GM21423 (cell line): ENCODE measurements around the gene NLRP6.
"Not testable (repeated sequence)": the region's sequence is repeated elsewhere in the genome, so short reads cannot be mapped to it uniquely, and the experiment has no call there.

Experiments used
- ATAC-seq: cut with Tn5 transposase; IDR thresholded peaks from one replicate; pipeline ENCODE4 v1.9.1; 2021; ENCODE audit warnings: mild to moderate bottlenecking, moderate library complexity; ENCODE audit not compliant: unreplicated experiment

The NLRP6 gene

DNA sequence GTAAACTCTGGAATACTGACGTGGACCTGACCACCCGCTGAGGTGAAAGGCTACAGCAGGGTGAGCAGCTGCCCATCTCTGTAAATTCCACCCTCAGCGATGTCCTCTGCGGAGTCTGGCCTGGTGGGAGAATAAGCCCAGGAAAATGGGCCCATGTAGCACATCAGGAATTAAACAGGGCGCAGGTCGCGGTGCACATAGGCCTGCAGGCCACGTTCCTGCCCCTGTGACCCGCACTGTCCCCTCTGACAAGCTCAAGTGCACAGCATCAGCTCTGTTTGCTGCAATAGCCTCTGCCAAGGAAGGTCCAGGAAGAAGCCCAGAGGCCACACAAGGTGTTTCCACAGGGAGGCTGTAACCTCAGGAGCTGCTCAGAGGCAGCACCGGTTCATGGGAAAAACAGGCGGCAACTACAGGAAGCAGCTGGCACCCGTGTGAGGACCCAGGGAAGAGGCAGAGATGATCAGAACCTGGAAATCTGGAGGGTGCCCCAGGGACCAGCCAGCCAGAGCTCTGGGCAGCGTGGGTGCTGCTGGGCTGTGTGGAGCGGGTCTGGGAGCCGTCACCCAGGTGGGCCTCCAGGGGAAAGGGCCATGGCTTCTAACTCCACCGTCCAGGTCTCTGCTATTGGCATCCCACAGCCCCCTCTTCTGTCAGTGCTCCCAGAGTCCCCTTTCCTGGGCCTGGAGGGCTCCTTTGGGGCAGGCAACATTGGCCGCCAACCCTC is 28.6 kb downstream of the NLRP6 start:
- no peak for ATAC-seq

DNA sequence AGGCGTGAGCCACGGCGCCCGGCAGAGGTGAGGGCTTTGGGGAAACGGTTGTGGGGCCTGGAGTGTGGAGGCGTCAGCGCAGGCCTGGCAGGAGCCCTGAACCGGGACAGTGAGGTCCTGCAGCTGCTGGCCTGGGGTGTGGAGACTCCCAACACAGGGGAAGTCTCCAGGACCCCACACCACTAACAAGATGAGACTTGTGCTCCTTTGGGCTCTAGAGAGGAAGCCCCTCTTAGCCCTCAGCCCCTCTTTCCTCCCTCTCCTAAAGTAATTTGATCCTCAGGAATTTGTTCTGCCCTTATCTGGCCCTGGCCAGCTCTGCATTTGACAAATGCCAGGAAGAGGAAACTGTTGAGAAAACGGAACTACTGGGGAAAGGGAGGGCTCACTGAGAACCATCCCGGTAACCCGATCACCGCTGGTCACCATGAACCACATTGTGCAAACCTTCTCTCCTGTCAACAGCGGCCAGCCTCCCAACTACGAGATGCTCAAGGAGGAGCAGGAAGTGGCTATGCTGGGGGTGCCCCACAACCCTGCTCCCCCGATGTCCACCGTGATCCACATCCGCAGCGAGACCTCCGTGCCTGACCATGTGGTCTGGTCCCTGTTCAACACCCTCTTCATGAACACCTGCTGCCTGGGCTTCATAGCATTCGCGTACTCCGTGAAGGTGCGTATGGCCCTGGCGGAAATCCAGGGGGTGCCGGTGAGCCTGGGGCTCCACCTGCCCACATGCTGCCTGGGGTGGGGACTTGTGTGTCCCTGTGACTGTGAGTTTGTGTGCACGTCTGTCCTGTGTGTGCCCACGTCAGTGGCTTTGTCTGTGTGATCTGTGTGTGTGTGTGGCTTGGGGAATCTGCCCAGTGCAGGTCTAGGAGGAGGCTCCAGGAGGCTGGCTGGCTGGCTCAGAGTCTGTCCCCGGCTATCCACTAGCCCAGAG is 29.8 kb downstream of the NLRP6 start, which contains the start of gene IFITM2:
Gene IFITM2 (plus strand): TSS at position 51 of the 943 bp plus-strand sequence. CDS start 377 bp downstream, at position 428.
- peak; percentile 25 for ATAC-seq

DNA sequence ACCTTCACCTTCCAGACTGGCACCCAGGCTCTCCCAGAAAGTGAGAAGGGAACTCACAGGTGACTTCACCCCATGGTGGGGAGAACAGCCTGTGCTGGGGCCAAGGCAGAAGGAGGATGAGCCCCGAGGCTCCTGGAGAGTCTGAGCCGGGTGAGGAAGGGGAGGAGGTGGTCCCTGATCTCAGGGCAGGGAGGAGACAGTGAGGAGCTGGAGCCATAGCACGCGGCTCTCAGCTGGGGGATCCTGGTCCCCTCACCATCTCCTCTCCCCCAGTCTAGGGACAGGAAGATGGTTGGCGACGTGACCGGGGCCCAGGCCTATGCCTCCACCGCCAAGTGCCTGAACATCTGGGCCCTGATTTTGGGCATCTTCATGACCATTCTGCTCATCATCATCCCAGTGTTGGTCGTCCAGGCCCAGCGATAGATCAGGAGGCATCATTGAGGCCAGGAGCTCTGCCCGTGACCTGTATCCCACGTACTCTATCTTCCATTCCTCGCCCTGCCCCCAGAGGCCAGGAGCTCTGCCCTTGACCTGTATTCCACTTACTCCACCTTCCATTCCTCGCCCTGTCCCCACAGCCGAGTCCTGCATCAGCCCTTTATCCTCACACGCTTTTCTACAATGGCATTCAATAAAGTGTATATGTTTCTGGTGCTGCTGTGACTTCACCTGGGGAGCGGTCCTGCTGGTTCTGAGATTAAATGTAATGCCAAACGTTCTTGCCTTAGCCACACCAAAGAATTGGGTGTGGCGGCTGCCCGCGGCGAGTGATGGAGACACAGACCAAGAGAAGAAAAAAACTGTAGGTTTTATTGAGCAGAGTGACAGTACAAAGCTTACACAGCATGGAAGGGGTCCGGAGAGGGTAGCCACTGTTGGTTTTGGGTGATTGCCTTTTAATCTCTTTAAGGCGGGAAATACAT is 30.8 kb downstream of the NLRP6 start:
- not testable (repeated sequence) for ATAC-seq

DNA sequence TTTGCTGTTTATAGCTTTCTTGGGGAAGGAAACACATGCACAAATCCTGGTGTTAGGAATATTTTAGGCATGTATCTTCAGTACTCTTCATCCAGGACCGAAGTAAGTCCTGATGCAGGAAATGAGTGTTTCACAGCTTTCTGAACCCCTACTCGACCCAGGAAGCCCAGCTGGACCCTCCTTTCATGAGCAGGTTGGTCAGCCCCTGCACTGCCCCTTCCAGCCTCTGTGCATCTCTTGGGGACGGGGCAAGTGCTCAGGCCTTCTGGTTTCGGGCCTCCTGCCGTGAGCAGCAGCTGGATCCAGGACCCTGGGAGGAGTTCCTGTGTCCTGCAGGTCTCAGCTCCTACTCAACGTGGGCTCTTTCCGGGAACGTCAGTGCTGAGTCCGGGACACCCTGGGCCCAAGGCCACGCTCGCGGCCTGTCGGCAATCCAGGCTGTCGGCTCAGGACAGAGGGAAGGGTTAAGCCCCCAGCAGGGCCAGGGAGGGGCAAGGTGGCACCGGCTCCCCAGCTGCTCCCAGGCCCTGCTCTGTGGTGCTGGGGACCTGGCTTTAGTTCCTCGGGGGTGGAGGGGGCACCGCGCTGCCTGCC is 31.9 kb downstream of the NLRP6 start:
- ATAC-seq: not testable (repeated sequence)

DNA sequence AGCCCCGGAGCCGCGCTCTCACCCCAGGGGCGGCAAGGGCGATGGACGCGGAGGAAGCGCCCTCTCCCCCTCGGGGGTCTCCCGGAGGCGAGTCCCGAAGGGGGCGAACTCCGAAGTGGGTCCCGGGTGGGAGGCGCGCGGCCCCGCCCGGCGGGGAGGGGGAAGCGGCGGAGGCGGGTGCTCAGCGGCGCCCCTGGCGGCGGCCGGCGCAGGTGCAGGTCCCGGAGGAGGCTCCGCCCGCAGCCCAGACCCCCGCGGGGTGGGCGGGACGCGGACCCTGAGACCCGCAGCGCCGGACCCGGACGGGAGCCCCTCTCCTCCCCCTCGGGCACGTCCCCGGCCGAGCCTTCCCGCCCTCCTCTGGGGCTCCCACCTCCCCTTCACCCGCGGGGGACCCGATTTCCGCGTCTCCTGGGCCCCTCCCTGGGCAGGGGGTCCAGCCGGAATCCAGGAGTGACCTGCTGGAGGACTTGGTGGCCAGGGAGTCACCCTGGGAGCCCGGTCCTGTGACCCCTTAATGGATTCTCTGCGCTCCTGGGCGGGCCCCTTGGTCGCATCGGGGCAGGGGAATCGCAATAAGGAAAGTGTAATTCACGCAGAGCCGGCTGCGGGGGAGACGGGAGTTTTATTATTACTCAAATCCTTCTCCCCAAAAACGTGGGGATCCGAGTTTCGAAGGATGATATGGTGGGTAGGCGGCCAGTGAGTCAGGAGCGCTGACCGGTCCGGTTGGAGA is 33.0 kb downstream of the NLRP6 start:
- ATAC-seq: peak; percentile 32

DNA sequence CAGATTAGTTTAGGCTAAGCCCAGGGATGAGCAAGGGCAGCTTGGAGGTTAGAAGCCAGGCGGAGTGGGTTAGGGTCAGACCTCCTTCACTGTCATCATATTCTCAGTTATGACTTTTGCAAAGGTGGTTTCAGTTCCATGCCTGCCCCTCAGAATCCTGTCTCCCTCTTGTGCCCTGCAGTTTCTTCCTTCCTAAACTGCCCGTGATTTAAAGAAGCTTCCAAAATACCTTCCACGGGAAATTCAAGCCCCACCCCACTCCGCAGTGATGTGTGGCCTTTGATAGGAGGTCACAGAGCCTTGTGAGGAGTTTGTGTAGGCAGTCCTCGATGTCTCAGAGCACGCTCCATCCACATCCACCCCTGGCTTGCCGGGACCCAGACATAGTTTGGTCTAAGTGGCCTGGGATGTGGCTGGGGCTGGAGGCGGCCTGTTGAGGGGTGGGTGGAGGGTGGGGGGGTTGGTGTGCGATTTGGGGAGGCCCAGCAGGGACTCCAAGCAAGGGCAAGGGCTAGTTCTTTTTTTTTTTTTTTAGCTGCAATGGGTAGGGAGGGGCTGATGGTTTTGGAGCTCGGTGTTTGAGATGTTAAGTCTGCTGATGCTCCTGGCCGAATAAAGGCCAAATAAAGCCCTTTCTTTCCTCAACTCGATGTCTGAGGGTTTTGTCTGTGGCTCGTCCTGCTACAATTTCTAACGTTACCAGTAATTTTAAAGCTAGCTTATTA is 34.0 kb downstream of the NLRP6 start:
- ATAC-seq: no peak

DNA sequence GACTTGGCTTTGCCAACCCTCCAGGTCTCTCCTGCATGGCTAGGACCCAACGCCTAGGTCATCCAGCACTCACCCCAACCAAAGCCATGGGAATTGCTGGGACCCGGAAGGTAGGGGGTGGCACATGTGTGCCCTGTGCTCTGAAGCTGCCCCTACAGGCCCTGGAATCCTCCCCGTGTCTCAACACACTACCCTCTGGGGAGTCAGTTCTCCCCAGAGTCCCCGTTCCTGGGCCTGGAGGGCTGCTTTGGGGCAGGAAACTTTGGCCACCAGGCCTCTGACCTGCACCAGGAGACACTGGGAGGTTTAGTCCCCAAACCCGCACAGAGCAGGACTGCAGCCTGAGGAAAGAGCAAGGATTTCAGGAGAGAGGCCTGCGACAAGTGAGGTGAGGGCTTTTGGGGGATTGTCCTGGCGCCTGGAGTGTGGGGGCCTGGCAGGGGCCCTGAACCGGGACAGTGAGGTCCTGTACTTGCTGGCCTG is 35.1 kb downstream of the NLRP6 start:
- ATAC-seq: no peak

DNA sequence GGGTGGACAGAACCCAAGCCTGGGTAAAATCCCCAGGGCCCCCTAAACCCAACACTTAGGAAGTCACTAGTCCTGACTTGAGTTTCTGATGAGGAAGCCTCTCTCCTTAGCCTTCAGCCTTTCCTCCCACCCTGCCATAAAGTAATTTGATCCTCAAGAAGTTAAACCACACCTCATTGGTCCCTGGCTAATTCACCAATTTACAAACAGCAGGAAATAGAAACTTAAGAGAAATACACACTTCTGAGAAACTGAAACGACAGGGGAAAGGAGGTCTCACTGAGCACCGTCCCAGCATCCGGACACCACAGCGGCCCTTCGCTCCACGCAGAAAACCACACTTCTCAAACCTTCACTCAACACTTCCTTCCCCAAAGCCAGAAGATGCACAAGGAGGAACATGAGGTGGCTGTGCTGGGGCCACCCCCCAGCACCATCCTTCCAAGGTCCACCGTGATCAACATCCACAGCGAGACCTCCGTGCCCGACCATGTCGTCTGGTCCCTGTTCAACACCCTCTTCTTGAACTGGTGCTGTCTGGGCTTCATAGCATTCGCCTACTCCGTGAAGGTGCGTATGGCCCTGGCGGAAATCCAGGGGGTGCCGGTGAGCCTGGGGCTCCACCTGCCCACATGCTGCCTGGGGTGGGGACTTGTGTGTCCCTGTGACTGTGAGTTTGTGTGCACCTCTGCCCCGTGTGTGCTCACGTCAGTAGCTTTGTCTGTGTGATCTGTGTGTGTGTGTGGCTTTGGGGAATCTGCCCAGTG is 35.8 kb downstream of the NLRP6 start, which contains the start of gene IFITM1:
Gene IFITM1 (plus strand): TSS at position 254 of the 767 bp plus-strand sequence. CDS start 131 bp downstream, at position 385.
- ATAC-seq: peak; percentile 38

DNA sequence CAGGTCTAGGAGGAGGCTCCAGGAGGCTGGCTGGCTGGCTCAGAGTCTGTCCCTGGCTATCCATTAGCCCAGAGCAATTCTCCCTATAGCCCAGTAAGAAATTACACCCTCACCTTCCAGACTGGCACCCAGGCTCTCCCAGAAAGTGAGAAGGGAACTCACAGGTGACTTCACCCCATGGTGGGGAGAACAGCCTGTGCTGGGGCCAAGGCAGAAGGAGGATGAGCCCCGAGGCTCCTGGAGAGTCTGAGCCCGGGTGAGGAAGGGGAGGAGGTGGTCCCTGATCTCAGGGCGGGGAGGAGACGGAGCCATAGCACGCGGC is 36.3 kb downstream of the NLRP6 start:
- not testable (repeated sequence) for ATAC-seq

DNA sequence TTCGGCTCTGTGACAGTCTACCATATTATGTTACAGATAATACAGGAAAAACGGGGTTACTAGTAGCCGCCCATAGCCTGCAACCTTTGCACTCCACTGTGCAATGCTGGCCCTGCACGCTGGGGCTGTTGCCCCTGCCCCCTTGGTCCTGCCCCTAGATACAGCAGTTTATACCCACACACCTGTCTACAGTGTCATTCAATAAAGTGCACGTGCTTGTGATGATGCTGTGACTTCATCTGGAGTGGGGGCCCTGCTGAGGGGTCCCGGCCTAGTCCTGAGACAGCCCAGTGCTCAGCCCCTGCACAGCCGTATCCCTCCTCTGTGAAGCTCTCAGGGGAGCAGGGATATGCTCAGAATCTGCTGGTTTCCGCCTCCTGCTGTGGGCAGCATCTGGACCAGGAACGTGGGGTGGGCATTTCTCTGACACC is 36.9 kb downstream of the NLRP6 start:
- no peak for ATAC-seq

DNA sequence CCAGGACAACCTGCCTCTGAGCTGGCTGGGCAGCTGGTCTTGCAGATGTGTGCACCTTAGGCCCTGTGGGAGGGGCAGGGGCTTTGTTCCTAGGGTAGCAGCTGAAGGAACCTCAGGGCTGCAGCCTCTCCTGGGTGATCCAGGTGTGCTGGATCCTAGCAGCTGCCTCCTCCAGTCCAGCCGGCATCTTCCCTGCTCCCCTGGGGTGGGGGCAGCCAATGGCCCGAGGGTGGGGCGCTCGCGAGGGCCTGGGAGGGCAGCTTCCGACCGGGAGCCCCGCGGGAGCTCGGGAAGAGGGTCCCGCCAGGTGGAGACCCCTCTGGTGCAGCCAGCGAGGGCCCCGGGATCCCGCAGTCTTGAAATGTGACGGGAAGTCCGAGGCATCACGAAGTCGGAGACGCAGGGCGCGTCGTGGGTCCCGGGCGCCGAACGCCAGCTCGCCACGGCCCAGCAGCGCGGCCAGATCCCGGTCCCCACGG is 37.3 kb downstream of the NLRP6 start:
- no peak for ATAC-seq

DNA sequence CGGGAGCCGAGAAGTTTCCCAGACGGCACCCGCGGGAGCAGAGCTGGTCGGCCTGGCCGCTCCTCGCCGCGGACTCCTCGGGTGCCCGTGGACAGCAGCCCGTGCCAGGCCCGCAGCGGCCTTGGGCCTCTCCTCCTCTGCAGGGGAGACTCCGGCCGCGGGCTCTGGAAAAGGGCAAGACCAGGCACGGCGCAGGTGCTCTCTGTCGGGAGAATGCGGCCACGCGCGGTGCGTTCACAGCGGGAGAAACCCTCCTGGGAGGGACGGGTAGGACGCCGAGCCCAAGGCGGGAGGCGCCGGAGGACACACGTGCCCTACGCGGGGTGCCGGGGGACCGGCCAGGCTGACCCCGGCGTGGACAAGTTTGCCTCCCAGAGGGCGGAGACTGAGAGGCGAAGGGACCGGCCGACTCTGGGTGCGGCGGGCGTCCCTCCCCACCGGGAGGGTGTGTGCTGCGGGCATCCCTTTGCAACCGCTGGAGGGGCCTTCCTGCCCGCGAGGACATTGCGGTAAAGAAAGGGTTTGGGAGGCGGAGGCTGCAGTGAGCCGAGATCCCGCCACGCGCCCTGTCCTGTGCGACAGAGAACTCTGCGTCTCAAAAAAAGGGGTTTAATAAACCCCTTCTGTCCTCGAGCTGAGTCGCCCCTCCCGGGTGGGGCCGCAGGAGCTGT is 38.0 kb downstream of the NLRP6 start:
- no peak for ATAC-seq

DNA sequence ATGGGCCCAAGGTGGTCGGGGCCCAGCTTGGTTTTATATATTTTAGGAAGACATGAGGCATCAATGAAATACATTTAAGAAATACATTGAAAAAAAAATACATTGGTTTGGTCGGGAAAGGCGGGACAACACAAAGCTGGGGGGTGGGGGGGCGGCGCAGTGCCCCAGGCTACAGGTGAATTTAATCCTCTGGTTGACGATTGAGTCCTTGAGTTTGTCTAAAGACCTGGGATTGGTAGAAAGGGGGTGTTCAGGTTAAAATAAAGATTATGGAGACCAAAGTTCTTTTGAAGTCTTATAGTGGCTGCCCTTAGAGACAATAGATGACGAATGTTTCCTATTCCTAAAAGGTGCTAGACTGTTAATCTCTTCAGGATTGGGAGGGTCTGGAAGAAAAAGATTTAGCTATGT is 38.7 kb downstream of the NLRP6 start:
- no peak for ATAC-seq

DNA sequence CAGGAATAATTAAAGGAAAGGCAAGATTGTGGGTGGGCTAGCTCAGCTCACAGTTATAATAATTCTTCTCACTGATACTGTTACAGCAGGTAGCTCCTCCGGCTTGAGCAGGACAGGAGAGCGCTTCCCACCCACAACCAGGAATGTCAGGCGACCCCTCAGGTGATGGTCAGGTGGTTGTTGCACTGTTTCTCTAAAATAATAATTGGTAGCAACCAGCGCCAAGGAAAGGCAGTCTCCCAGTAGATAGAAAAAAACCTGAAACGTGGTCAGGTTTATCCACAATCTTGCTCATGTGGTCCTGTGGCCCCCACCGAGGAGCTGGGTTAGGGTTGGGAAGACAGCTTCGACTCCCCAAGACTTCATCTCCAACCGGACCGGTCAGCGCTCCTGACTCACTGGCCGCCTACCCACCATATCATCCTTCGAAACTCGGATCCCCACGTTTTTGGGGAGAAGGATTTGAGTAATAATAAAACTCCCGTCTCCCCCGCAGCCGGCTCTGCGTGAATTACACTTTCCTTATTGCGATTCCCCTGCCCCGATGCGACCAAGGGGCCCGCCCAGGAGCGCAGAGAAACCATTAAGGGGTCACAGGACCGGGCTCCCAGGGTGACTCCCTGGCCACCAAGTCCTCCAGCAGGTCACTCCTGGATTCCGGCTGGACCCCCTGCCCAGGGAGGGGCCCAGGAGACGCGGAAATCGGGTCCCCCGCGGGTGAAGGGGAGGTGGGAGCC is 39.6 kb downstream of the NLRP6 start:
- not testable (repeated sequence) for ATAC-seq

DNA sequence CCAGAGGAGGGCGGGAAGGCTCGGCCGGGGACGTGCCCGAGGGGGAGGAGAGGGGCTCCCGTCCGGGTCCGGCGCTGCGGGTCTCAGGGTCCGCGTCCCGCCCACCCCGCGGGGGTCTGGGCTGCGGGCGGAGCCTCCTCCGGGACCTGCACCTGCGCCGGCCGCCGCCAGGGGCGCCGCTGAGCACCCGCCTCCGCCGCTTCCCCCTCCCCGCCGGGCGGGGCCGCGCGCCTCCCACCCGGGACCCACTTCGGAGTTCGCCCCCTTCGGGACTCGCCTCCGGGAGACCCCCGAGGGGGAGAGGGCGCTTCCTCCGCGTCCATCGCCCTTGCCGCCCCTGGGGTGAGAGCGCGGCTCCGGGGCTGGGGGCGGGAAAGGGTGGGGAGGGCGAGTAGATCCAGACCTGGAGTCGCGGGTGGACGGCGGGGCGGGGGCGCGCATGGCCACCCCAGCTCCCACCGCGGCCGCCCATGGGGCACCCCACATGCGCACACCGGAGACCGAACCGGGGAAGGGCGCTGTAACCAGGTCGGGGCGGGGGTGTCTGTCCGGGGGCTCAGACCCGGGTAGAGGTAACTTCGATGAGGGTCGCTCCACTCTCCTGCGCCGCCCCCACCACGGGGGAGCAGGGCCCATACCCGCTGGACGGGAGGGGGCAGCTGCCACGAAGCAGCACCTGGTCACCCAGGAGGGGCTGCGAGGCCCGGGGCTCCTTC is 40.4 kb downstream of the NLRP6 start:
- ATAC-seq: peak; percentile 48
